Measurements from ENCODE around the gene USP14. TPM values are rescaled to one million over a fixed set of nuclear protein-coding genes. Genes with fewer than 3 reads are reported as not detected.
"Not testable (repeated sequence)": the region's sequence is repeated elsewhere in the genome, so short reads cannot be mapped to it uniquely, and the experiment has no call there.

The USP14 gene
- 10 to 100 TPM; 79.3 to 86.9 TPM for total RNA-seq

GRCh38 chr18:158128-159036 lies at the start of gene USP14:
USP14 (plus strand) TSS chr18:158557; CDS start chr18:158699, 142 bp downstream.
- ATAC-seq (peak; percentile 92 to 97), DNase-seq (ENCODE audit: low spot score in 2 of 2) (peak; percentile 89 to 96)
- Mint-ChIP-seq H3K27ac (peak within 1 kb of the TSS; percentile 89 to 96), H3K36me3 (peaks cover 7 to 10% of the 10 kb centered on the region in 2 donors), H3K9me3 (no peaks in the 10 kb centered on the region)

GRCh38 chr18:108665-109063 lies 49.7 kb upstream of the USP14 start:
- H3K27ac Mint-ChIP-seq; ATAC-seq; DNase-seq (ENCODE audit: low spot score in 2 of 2): not testable (repeated sequence)
- Mint-ChIP-seq H3K9me3 (peaks cover 30 to 32% of the 10 kb centered on the region in 2 donors), H3K36me3 (peaks cover 33 to 34% of the 10 kb centered on the region in 2 donors)

GRCh38 chr18:109130-109921 lies 49.0 kb upstream of the USP14 start:
- ATAC-seq = not testable (repeated sequence)
- peak overlapping the region in 1 of 2 donors; percentile 0 for H3K27ac Mint-ChIP-seq
- H3K9me3 Mint-ChIP-seq = peaks cover 30 to 32% of the 10 kb centered on the region in 2 donors
- peak in 1 of 2 donors; percentile 44 for DNase-seq (ENCODE audit: low spot score in 2 of 2)
- peaks cover 33 to 34% of the 10 kb centered on the region in 2 donors for H3K36me3 Mint-ChIP-seq

- DNase-seq (ENCODE audit: low spot score in 2 of 2) = peak; percentile 52 to 67
- not testable (repeated sequence) for ATAC-seq
- H3K9me3 Mint-ChIP-seq = peaks cover 30 to 32% of the 10 kb centered on the region in 2 donors
- H3K27ac Mint-ChIP-seq = peak overlapping the region in 1 of 2 donors; percentile 0
- H3K36me3 Mint-ChIP-seq = peaks cover 33 to 34% of the 10 kb centered on the region in 2 donors
These were observed 48.5 kb upstream of the USP14 start for GRCh38 chr18:109922-110261.

GRCh38 chr18:110351-111201 lies 47.8 kb upstream of the USP14 start:
- Mint-ChIP-seq H3K27ac (peak overlapping the region in 1 of 2 donors; percentile 89), H3K9me3 (peaks cover 30 to 32% of the 10 kb centered on the region in 2 donors), H3K36me3 (peaks cover 33 to 34% of the 10 kb centered on the region in 2 donors)
- DNase-seq (ENCODE audit: low spot score in 2 of 2) (peak in 1 of 2 donors; percentile 49), ATAC-seq (peak; percentile 5 to 20)

GRCh38 chr18:111306-112014 lies 46.9 kb upstream of the USP14 start:
- ATAC-seq = peak; percentile 36 to 61
- DNase-seq (ENCODE audit: low spot score in 2 of 2) = peak; percentile 71 to 73
- Mint-ChIP-seq H3K27ac (peak overlapping the region; percentile 29 to 89), H3K36me3 (peaks cover 33 to 34% of the 10 kb centered on the region in 2 donors), H3K9me3 (peaks cover 30 to 32% of the 10 kb centered on the region in 2 donors)

- not testable (repeated sequence) for H3K27ac Mint-ChIP-seq, ATAC-seq
- Mint-ChIP-seq H3K36me3 (peaks cover 26 to 32% of the 10 kb centered on the region in 2 donors), H3K9me3 (peaks cover 26 to 28% of the 10 kb centered on the region in 2 donors)
- peak in 1 of 2 donors; percentile 71 for DNase-seq (ENCODE audit: low spot score in 2 of 2)
These were observed 46.2 kb upstream of the USP14 start for GRCh38 chr18:112015-112733.

GRCh38 chr18:120539-121260 lies 37.7 kb upstream of the USP14 start:
- not testable (repeated sequence) for DNase-seq (ENCODE audit: low spot score in 2 of 2); H3K27ac Mint-ChIP-seq; H3K9me3 Mint-ChIP-seq; H3K36me3 Mint-ChIP-seq
- peak in 1 of 2 donors; percentile 47 for ATAC-seq

- H3K9me3 Mint-ChIP-seq = peaks cover 4 to 5% of the 10 kb centered on the region in 2 donors
- H3K36me3 Mint-ChIP-seq = peaks cover 4 to 5% of the 10 kb centered on the region in 2 donors
- DNase-seq (ENCODE audit: low spot score in 2 of 2) (no peak), ATAC-seq (no peak)
- no peak overlapping the region for H3K27ac Mint-ChIP-seq
These were observed 23.3 kb upstream of the USP14 start for GRCh38 chr18:135045-135444.

- DNase-seq (ENCODE audit: low spot score in 2 of 2) = no peak
These were observed 21.9 kb upstream of the USP14 start for GRCh38 chr18:136433-136832.

GRCh38 chr18:137327-137726 lies 21.0 kb upstream of the USP14 start:
- Mint-ChIP-seq H3K36me3 (no peaks in the 10 kb centered on the region), H3K9me3 (no peaks in the 10 kb centered on the region), H3K27ac (no peak overlapping the region)
- no peak for ATAC-seq
- no peak for DNase-seq (ENCODE audit: low spot score in 2 of 2)

More at GRCh38 chr18:136433-136832, 21.9 kb upstream of the USP14 start:
- H3K9me3 Mint-ChIP-seq = no peaks in the 10 kb centered on the region
- no peaks in the 10 kb centered on the region for H3K36me3 Mint-ChIP-seq
- H3K27ac Mint-ChIP-seq = no peak overlapping the region
- peak in 1 of 2 donors; percentile 61 for ATAC-seq

- Mint-ChIP-seq H3K36me3 (no peaks in the 10 kb centered on the region), H3K27ac (no peak overlapping the region), H3K9me3 (no peaks in the 10 kb centered on the region)
- ATAC-seq = no peak
- no peak for DNase-seq (ENCODE audit: low spot score in 2 of 2)
These were observed 17.6 kb upstream of the USP14 start for GRCh38 chr18:140670-141266.

GRCh38 chr18:142624-143296 lies 15.6 kb upstream of the USP14 start:
- H3K27ac Mint-ChIP-seq; ATAC-seq; H3K9me3 Mint-ChIP-seq; DNase-seq (ENCODE audit: low spot score in 2 of 2); H3K36me3 Mint-ChIP-seq: not testable (repeated sequence)

- ATAC-seq = no peak
These were observed 9.5 kb upstream of the USP14 start for GRCh38 chr18:148841-149240.

More at GRCh38 chr18:148841-149240, 9.5 kb upstream of the USP14 start:
- DNase-seq (ENCODE audit: low spot score in 2 of 2) = no peak
- H3K9me3 Mint-ChIP-seq = no peaks in the 10 kb centered on the region
- H3K36me3 Mint-ChIP-seq = no peaks in the 10 kb centered on the region
- no peak overlapping the region for H3K27ac Mint-ChIP-seq

All from activated naive CD4-positive, alpha-beta T cell treated with anti-CD3 and anti-CD28 coated beads, Interleukin-2, amount 50 U/mL, for 72 hours (primary cell).